GM19023 (cell line): ENCODE data around the gene WT1.

ENCODE experiments used
- ATAC-seq: cut with Tn5 transposase; IDR thresholded peaks from one replicate; pipeline ENCODE4 v1.9.1; 2021; ENCODE audit warnings: mild to moderate bottlenecking, moderate library complexity; ENCODE audit not compliant: unreplicated experiment

WT1 gene

GRCh38 chr11:32425761-32426160 lies 9.6 kb downstream of the WT1 start:
- ATAC-seq = no peak

GRCh38 chr11:32422545-32422944 lies 12.8 kb downstream of the WT1 start:
- no peak for ATAC-seq

GRCh38 chr11:32421992-32422391 lies 13.3 kb downstream of the WT1 start:
- no peak for ATAC-seq

- peak; percentile 81 for ATAC-seq
Observed at GRCh38 chr11:32420937-32421901, 14.1 kb downstream of the WT1 start.

- no peak for ATAC-seq
Observed at GRCh38 chr11:32420139-32420538, 15.2 kb downstream of the WT1 start.

- no peak for ATAC-seq
Observed at GRCh38 chr11:32418836-32419235, 16.5 kb downstream of the WT1 start.

GRCh38 chr11:32417806-32418205 lies 17.5 kb downstream of the WT1 start:
- ATAC-seq = no peak

- ATAC-seq = no peak
Observed at GRCh38 chr11:32416301-32416700, 19.0 kb downstream of the WT1 start.

GRCh38 chr11:32414925-32415324 lies 20.4 kb downstream of the WT1 start:
- no peak for ATAC-seq

- no peak for ATAC-seq
Observed at GRCh38 chr11:32411942-32412615, 23.3 kb downstream of the WT1 start.

GRCh38 chr11:32405592-32405991 lies 29.7 kb downstream of the WT1 start:
- no peak for ATAC-seq

GRCh38 chr11:32402836-32403235 lies 32.5 kb downstream of the WT1 start:
- ATAC-seq = no peak

- ATAC-seq = no peak
Observed at GRCh38 chr11:32400670-32401369, 34.5 kb downstream of the WT1 start.

- ATAC-seq = no peak
Observed at GRCh38 chr11:32400196-32400595, 35.1 kb downstream of the WT1 start.

GRCh38 chr11:32396991-32397390 lies 38.3 kb downstream of the WT1 start:
- no peak for ATAC-seq

- peak; percentile 45 for ATAC-seq
Observed at GRCh38 chr11:32396331-32396730, 39.0 kb downstream of the WT1 start.

GRCh38 chr11:32395127-32395526 lies 40.2 kb downstream of the WT1 start:
- no peak for ATAC-seq

GRCh38 chr11:32392840-32393239 lies 42.5 kb downstream of the WT1 start:
- ATAC-seq = no peak

- no peak for ATAC-seq
Observed at GRCh38 chr11:32391956-32392553, 43.3 kb downstream of the WT1 start.

GRCh38 chr11:32391479-32391878 lies 43.9 kb downstream of the WT1 start:
- no peak for ATAC-seq

GRCh38 chr11:32390712-32391111 lies 44.6 kb downstream of the WT1 start:
- no peak for ATAC-seq
